CD8-positive, alpha-beta memory T cell (primary cell): ENCODE results near the gene EYA3. TPM values are rescaled to one million over a fixed set of nuclear protein-coding genes. Genes with fewer than 3 reads are reported as not detected.

Experiments used
- CTCF ChIA-PET: fragments of 350-600 bp; sonication (Branson Sonifier 250); formaldehyde crosslinking; loops from one replicate; lab custom pipeline; 2021; ENCODE audit warnings: antibody characterized with exemption; lab: Charles Lee
- POLR2A ChIA-PET: fragments of 350-600 bp; sonication (Branson Sonifier 250); formaldehyde crosslinking; loops from one replicate; lab custom pipeline; 2021; ENCODE audit warnings: antibody characterized with exemption; lab: Charles Lee
- DNase-seq, 5 donors: peaks; one replicate each; pipeline versions ENCODE4 v3.0.0 to v3.0.0-alpha.2; 2020 to 2022; ENCODE audit warnings: mixed read lengths in 1 of 5
- H3K27ac ChIP-seq: one replicate; pipeline ENCODE4 v1.7.0; 2013; ENCODE audit warnings: low read depth, mild to moderate bottlenecking, low read length, moderate library complexity
- H3K27me3 ChIP-seq: 2 replicates; pipeline ENCODE4 v1.7.0; 2013; ENCODE audit warnings: low read length, mild to moderate bottlenecking; ENCODE audit not compliant: insufficient read depth, poor library complexity, severe bottlenecking
- H3K36me3 ChIP-seq: 2 replicates; pipeline ENCODE4 v1.7.0; 2013; ENCODE audit warnings: mild to moderate bottlenecking, low read length, moderate library complexity; ENCODE audit not compliant: insufficient read depth
- H3K4me1 ChIP-seq: 2 replicates; pipeline ENCODE4 v1.7.0; 2013; ENCODE audit warnings: mild to moderate bottlenecking, low read length, moderate library complexity; ENCODE audit not compliant: insufficient read depth
- H3K4me3 ChIP-seq: 2 replicates; pipeline ENCODE4 v1.7.0; 2013; ENCODE audit warnings: mild to moderate bottlenecking, low read length
- H3K9me3 ChIP-seq: 2 replicates; pipeline ENCODE4 v1.7.0; 2013; ENCODE audit warnings: mild to moderate bottlenecking, low read length
- H3K27ac Mint-ChIP-seq, 8 donors: one replicate each; pipeline ENCODE4 v1.8.0; 2020 to 2021; ENCODE audit warnings: mixed read lengths in 8 of 8, mild to moderate bottlenecking in 6 of 8, inconsistent platforms in 3 of 8, moderate library complexity in 3 of 8
- H3K27me3 Mint-ChIP-seq, 2 donors: one replicate each; pipeline ENCODE4 v1.8.0; 2020 to 2021; ENCODE audit warnings: mixed read lengths in 2 of 2, mild to moderate bottlenecking in 1 of 2, moderate library complexity in 1 of 2
- H3K36me3 Mint-ChIP-seq, 3 donors: one replicate each; pipeline ENCODE4 v1.8.0; 2020 to 2021; ENCODE audit warnings: mixed read lengths in 3 of 3, inconsistent platforms in 1 of 3, mild to moderate bottlenecking in 1 of 3
- H3K4me1 Mint-ChIP-seq, 3 donors: one replicate each; pipeline ENCODE4 v1.8.0; 2020 to 2021; ENCODE audit warnings: mixed read lengths in 3 of 3, inconsistent platforms in 1 of 3, mild to moderate bottlenecking in 1 of 3
- H3K4me3 Mint-ChIP-seq, 7 donors: one replicate each; pipeline ENCODE4 v1.8.0; 2020 to 2021; ENCODE audit warnings: mixed read lengths in 7 of 7, mild to moderate bottlenecking in 6 of 7, moderate library complexity in 4 of 7, inconsistent platforms in 2 of 7
- H3K9me3 Mint-ChIP-seq, 5 donors: one replicate each; pipeline ENCODE4 v1.8.0; 2020 to 2022; ENCODE audit warnings: mixed read lengths in 5 of 5, mild to moderate bottlenecking in 3 of 5, moderate library complexity in 2 of 5, inconsistent platforms in 1 of 5
- polyA plus RNA-seq: library from polyadenylated mRNA; unstranded; fragments of 300-500 nt; fragmentation: Illumina TruSeq; gene quantifications from one replicate; pipeline ENCODE4 v1.2.3, GENCODE V29; 2021
- total RNA-seq, 2 experiments: library from RNA; stranded (reverse); gene quantifications; one replicate each; pipeline ENCODE4 v1.2.3, GENCODE V29; 2021

Gene EYA3
- total and polyA plus RNA-seq, 3 experiments from 2014 or later: 6.0 to 34.6 (median 31.5) TPM

DNA sequence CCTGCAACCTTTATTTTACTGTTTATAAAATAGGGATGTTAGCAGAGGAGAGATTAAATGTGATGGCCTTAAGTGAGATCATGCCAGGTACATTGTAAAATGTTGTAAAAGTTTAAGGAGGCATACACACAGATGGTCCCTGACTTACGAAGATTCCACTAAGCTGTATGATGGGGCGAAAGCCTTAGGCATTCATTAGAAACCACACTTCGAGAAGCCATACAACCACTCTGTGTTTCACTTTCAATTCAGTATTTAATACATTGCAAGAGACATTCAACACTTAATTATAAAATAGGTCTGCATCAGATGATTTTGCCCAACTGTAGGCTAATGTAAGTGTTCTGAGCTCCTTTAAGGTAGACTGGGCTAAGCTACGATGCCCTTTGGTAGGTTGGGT is 149.9 kb downstream of the EYA3 start:
- Mint-ChIP-seq H3K4me1 (peaks cover 23 to 43% (median 28%) of the 10 kb centered on the region in 3 donors), H3K36me3 (no peaks in the 10 kb centered on the region), H3K9me3 (no peaks in the 10 kb centered on the region), H3K4me3 (peak overlapping the region in 1 of 7 donors; percentile 16), H3K27me3 (peaks cover 0 to 8% of the 10 kb centered on the region in 2 donors), H3K27ac (peak overlapping the region in 1 of 8 donors; percentile 70)
- H3K4me1 ChIP-seq: peaks cover 22% of the 10 kb centered on the region
- POLR2A ChIA-PET: no interaction called here
- no peak overlapping the region for H3K4me3 ChIP-seq
- no peaks in the 10 kb centered on the region for H3K27me3 ChIP-seq
- CTCF ChIA-PET: interaction anchor here (1.2 kb wide), 1 partner anchor 81 kb away, joined by 4 read pairs; no protein-coding TSS in a partner anchor
- H3K9me3 ChIP-seq: no peaks in the 10 kb centered on the region
- no peaks in the 10 kb centered on the region for H3K36me3 ChIP-seq
- H3K27ac ChIP-seq: no peak overlapping the region
- no peak for DNase-seq

DNA sequence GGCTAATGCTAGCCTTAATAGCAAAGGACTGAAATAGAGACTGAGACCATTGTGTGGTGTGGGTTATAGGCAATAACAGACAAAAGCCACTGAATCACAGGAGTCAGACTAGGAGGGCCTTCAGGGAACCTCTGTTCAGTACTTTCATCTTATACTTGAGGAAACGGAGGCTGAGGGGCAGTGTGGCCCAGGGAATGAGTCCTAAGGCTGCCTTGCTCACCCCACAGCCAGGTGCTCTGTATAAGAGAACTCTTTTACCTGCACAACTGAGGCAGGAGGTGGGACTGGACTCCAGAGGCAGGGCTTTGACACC is 150.9 kb downstream of the EYA3 start:
- CTCF ChIA-PET: no interaction called here
- peaks cover 15 to 34% (median 20%) of the 10 kb centered on the region in 3 donors for H3K4me1 Mint-ChIP-seq
- no peaks in the 10 kb centered on the region for H3K36me3 Mint-ChIP-seq
- H3K36me3 ChIP-seq: no peaks in the 10 kb centered on the region
- no peak overlapping the region for H3K4me3 Mint-ChIP-seq
- H3K27ac ChIP-seq: no peak overlapping the region
- POLR2A ChIA-PET: no interaction called here
- peaks cover 3 to 10% of the 10 kb centered on the region in 2 donors for H3K27me3 Mint-ChIP-seq
- H3K9me3 ChIP-seq: no peaks in the 10 kb centered on the region
- no peaks in the 10 kb centered on the region for H3K9me3 Mint-ChIP-seq
- H3K27me3 ChIP-seq: no peaks in the 10 kb centered on the region
- no peak overlapping the region for H3K27ac Mint-ChIP-seq
- H3K4me1 ChIP-seq: peaks cover 13% of the 10 kb centered on the region
- no peak for DNase-seq
- H3K4me3 ChIP-seq: no peak overlapping the region

DNA sequence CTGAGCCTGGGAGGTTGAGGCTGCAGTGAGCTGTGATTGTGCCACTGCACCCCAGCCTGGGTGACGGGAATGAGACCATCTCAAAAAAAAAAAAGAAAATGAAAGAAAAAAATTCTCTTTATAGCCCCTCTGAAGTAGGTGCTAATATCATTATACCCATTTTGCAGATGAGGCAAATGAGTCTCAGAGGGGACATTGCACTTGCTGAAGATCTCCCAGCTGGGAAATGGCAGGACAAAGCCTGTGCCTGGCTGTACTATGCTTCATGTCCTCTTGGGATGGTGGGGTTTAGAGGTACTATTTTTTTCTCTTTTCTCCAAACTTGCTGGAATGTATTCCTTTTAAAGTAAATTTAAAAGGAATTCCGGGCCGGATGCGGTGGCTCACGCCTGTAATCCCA is 152.0 kb downstream of the EYA3 start:
- Histone ChIP-seq H3K27me3 (no peaks in the 10 kb centered on the region), H3K36me3 (no peaks in the 10 kb centered on the region), H3K27ac (no peak overlapping the region), H3K9me3 (no peaks in the 10 kb centered on the region), H3K4me3 (no peak overlapping the region), H3K4me1 (peaks cover 13% of the 10 kb centered on the region)
- H3K9me3 Mint-ChIP-seq: no peaks in the 10 kb centered on the region
- no peak for DNase-seq
- ChIA-PET POLR2A (no interaction called here), CTCF (no interaction called here)
- H3K27me3 Mint-ChIP-seq: peaks cover 10 to 12% of the 10 kb centered on the region in 2 donors
- H3K4me1 Mint-ChIP-seq: peaks cover 15 to 31% (median 19%) of the 10 kb centered on the region in 3 donors
- no peak overlapping the region for H3K4me3 Mint-ChIP-seq
- H3K36me3 Mint-ChIP-seq: no peaks in the 10 kb centered on the region
- no peak overlapping the region for H3K27ac Mint-ChIP-seq

GRCh38 chr1:27935721-27936120 is 152.7 kb downstream of the EYA3 start:
- Mint-ChIP-seq H3K27me3 (peaks cover 10 to 12% of the 10 kb centered on the region in 2 donors), H3K36me3 (no peaks in the 10 kb centered on the region), H3K9me3 (no peaks in the 10 kb centered on the region), H3K4me1 (peaks cover 14 to 31% (median 15%) of the 10 kb centered on the region in 3 donors), H3K27ac (peak overlapping the region in 1 of 8 donors; percentile 74), H3K4me3 (no peak overlapping the region)
- H3K4me3 ChIP-seq: no peak overlapping the region
- no peak for DNase-seq
- peaks cover 9% of the 10 kb centered on the region for H3K4me1 ChIP-seq
- H3K9me3 ChIP-seq: no peaks in the 10 kb centered on the region
- H3K36me3 ChIP-seq: no peaks in the 10 kb centered on the region
- ChIA-PET CTCF (no interaction called here), POLR2A (interaction anchor here (0.6 kb wide), 1 partner anchor 49 kb away, joined by 6 read pairs; no protein-coding TSS in a partner anchor)
- H3K27ac ChIP-seq: no peak overlapping the region
- no peaks in the 10 kb centered on the region for H3K27me3 ChIP-seq

GRCh38 chr1:27934818-27935549 is 153.4 kb downstream of the EYA3 start, which contains the start of gene SMPDL3B:
Gene SMPDL3B, plus strand, starts transcription at chr1:27935000. Its CDS starts 184 bp downstream, at chr1:27935184.
- Histone ChIP-seq H3K36me3 (no peaks in the 10 kb centered on the region), H3K27me3 (no peaks in the 10 kb centered on the region), H3K27ac (no peak within 1 kb of the TSS), H3K9me3 (no peaks in the 10 kb centered on the region), H3K4me1 (peaks cover 5% of the 10 kb centered on the region), H3K4me3 (no peak within 1 kb of the TSS)
- CTCF ChIA-PET: interaction anchor here (0.9 kb wide), 1 partner anchor 9 kb away, joined by 3 read pairs; no protein-coding TSS in a partner anchor
- H3K9me3 Mint-ChIP-seq: no peaks in the 10 kb centered on the region
- H3K36me3 Mint-ChIP-seq: no peaks in the 10 kb centered on the region
- POLR2A ChIA-PET: interaction anchor here (0.6 kb wide), 1 partner anchor 49 kb away, joined by 6 read pairs; no protein-coding TSS in a partner anchor
- H3K4me3 Mint-ChIP-seq: peak within 1 kb of the TSS in 2 of 7 donors; percentile 26 to 43
- H3K27ac Mint-ChIP-seq: peak within 1 kb of the TSS in 2 of 8 donors; percentile 9 to 74
- peaks cover 6 to 25% (median 8%) of the 10 kb centered on the region in 3 donors for H3K4me1 Mint-ChIP-seq
- H3K27me3 Mint-ChIP-seq: peaks cover 10 to 12% of the 10 kb centered on the region in 2 donors
- no peak for DNase-seq

- no peaks in the 10 kb centered on the region for H3K9me3 Mint-ChIP-seq
- ChIA-PET CTCF (no interaction called here), POLR2A (no interaction called here)
Measured at GRCh38 chr1:27931759-27932158, 156.7 kb downstream of the EYA3 start.

GRCh38 chr1:27931184-27931583 is 157.2 kb downstream of the EYA3 start:
- peaks cover 10 to 12% of the 10 kb centered on the region in 2 donors for H3K27me3 Mint-ChIP-seq
- no peaks in the 10 kb centered on the region for H3K27me3 ChIP-seq
- H3K27ac ChIP-seq: no peak overlapping the region
- H3K36me3 Mint-ChIP-seq: no peaks in the 10 kb centered on the region
- CTCF ChIA-PET: interaction anchor here (0.7 kb wide), 1 partner anchor 8 kb away, joined by 3 read pairs; no protein-coding TSS in a partner anchor
- H3K36me3 ChIP-seq: no peaks in the 10 kb centered on the region
- H3K9me3 Mint-ChIP-seq: no peaks in the 10 kb centered on the region
- no peaks in the 10 kb centered on the region for H3K9me3 ChIP-seq
- no peak overlapping the region for H3K4me3 ChIP-seq
- POLR2A ChIA-PET: no interaction called here
- no peak overlapping the region for H3K27ac Mint-ChIP-seq
- no peak overlapping the region for H3K4me3 Mint-ChIP-seq
- DNase-seq: no peak
- peaks cover 6 to 11% (median 6%) of the 10 kb centered on the region in 3 donors for H3K4me1 Mint-ChIP-seq
- peaks cover 4% of the 10 kb centered on the region for H3K4me1 ChIP-seq

More at GRCh38 chr1:27931759-27932158, 156.7 kb downstream of the EYA3 start:
- H3K27ac ChIP-seq: no peak overlapping the region
- H3K27ac Mint-ChIP-seq: no peak overlapping the region
- no peaks in the 10 kb centered on the region for H3K27me3 ChIP-seq
- peaks cover 10 to 12% of the 10 kb centered on the region in 2 donors for H3K27me3 Mint-ChIP-seq
- DNase-seq: no peak
- H3K36me3 Mint-ChIP-seq: no peaks in the 10 kb centered on the region
- H3K4me3 Mint-ChIP-seq: no peak overlapping the region
- peaks cover 6 to 11% (median 6%) of the 10 kb centered on the region in 3 donors for H3K4me1 Mint-ChIP-seq
- no peaks in the 10 kb centered on the region for H3K9me3 ChIP-seq
- H3K4me3 ChIP-seq: no peak overlapping the region
- H3K4me1 ChIP-seq: peaks cover 4% of the 10 kb centered on the region
- no peaks in the 10 kb centered on the region for H3K36me3 ChIP-seq

GRCh38 chr1:27928216-27928954 is 160.0 kb downstream of the EYA3 start:
- POLR2A ChIA-PET: no interaction called here
- Mint-ChIP-seq H3K4me3 (no peak overlapping the region), H3K9me3 (peaks cover 0 to 1% (median 0%) of the 10 kb centered on the region in 5 donors), H3K27ac (peak overlapping the region in 1 of 8 donors; percentile 29), H3K4me1 (no peaks in the 10 kb centered on the region), H3K27me3 (peaks cover 6 to 10% of the 10 kb centered on the region in 2 donors), H3K36me3 (no peaks in the 10 kb centered on the region)
- H3K36me3 ChIP-seq: no peaks in the 10 kb centered on the region
- H3K27me3 ChIP-seq: no peaks in the 10 kb centered on the region
- no peaks in the 10 kb centered on the region for H3K4me1 ChIP-seq
- H3K27ac ChIP-seq: no peak overlapping the region
- no peak for DNase-seq
- CTCF ChIA-PET: no interaction called here
- no peak overlapping the region for H3K4me3 ChIP-seq
- no peaks in the 10 kb centered on the region for H3K9me3 ChIP-seq
